Stomach (tissue), 4 donors: Measurements from ENCODE around the gene LTO1.

Source experiments
- EP300 ChIP-seq: sonication (generic); formaldehyde crosslinking; IDR thresholded peaks from one replicate; pipeline ENCODE4 v1.6.1; 2017; ENCODE audit warnings: antibody characterized with exemption
- POLR2A ChIP-seq, 4 donors: fragments of 450-650 bp; IDR thresholded peaks; one replicate each; pipeline ENCODE4 v1.6.1; 2016; ENCODE audit warnings: antibody characterized with exemption in 4 of 4, control low read depth in 2 of 4, mild to moderate bottlenecking in 1 of 4, moderate library complexity in 1 of 4
- POLR2AphosphoS5 ChIP-seq, 3 donors: sonication (generic); formaldehyde crosslinking; IDR thresholded peaks; one replicate each; pipeline ENCODE4 v1.6.1; 2016; ENCODE audit warnings: antibody characterized with exemption in 3 of 3
- TF ChIP-seq, protein P1 (sequence below), 7 experiments: fragments of 450-650 bp in 4 of 7; fragments of 200-600 bp in 3 of 7; sonication (generic) in 3 of 7; IDR thresholded peaks; one replicate each; pipeline ENCODE4 v1.5.1; 2016 to 2019; ENCODE audit warnings: antibody characterized with exemption in 7 of 7, control low read depth in 2 of 7, mild to moderate bottlenecking in 1 of 7

DNA sequence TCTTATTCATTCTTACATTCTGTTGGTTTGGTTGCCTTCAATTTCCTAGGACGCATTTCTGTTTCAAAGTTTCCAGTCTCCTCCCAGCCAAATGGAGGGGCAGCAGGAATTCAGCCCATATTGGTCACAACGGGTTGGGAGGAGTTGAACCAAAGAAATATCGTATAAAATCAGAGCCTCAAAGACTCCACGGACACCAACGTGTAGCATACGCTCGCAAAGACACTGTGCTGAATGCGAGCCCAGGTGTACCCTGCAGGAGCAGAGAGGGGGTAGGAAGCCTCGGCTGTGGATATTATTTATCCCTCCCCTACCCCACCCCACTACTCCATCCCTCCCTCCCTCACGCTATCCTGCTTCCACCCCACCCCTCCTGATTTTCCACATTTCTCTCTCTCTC lies 49.7 kb downstream of the LTO1 start:
- TF ChIP-seq, protein P1, sequence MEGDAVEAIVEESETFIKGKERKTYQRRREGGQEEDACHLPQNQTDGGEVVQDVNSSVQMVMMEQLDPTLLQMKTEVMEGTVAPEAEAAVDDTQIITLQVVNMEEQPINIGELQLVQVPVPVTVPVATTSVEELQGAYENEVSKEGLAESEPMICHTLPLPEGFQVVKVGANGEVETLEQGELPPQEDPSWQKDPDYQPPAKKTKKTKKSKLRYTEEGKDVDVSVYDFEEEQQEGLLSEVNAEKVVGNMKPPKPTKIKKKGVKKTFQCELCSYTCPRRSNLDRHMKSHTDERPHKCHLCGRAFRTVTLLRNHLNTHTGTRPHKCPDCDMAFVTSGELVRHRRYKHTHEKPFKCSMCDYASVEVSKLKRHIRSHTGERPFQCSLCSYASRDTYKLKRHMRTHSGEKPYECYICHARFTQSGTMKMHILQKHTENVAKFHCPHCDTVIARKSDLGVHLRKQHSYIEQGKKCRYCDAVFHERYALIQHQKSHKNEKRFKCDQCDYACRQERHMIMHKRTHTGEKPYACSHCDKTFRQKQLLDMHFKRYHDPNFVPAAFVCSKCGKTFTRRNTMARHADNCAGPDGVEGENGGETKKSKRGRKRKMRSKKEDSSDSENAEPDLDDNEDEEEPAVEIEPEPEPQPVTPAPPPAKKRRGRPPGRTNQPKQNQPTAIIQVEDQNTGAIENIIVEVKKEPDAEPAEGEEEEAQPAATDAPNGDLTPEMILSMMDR (IDR thresholded peaks at IDR 0.05): no peak
- TF ChIP-seq POLR2AphosphoS5 (IDR thresholded peaks at IDR 0.05): no peak
- TF ChIP-seq EP300: no peak
- TF ChIP-seq POLR2A (IDR thresholded peaks at IDR 0.05): no peak
